IPS-NIHi11 (cell line): ENCODE data around the gene CTRB1.

Experiments used
- DNase-seq: peaks from one replicate; pipeline ENCODE4 v3.0.0; 2012; ENCODE audit warnings: mixed read lengths, low spot score

Gene CTRB1

GRCh38 chr16:75218256-75219076, at the start of gene CTRB1:
TSS of gene CTRB1 (plus strand) at chr16:75218988. CDS start at chr16:75219008, 20 bp downstream.
- no peak for DNase-seq

- DNase-seq = no peak
Observed at GRCh38 chr16:75169899-75170405, 48.8 kb upstream of the CTRB1 start.

- no peak for DNase-seq
Observed at GRCh38 chr16:75172578-75172977, 46.2 kb upstream of the CTRB1 start.

GRCh38 chr16:75175074-75175473, 43.7 kb upstream of the CTRB1 start:
- no peak for DNase-seq

GRCh38 chr16:75176926-75177325, 41.9 kb upstream of the CTRB1 start:
- no peak for DNase-seq

GRCh38 chr16:75179208-75179607, 39.6 kb upstream of the CTRB1 start:
- no peak for DNase-seq

GRCh38 chr16:75181630-75182029, 37.2 kb upstream of the CTRB1 start:
- no peak for DNase-seq

- no peak for DNase-seq
Observed at GRCh38 chr16:75188832-75189477, 29.8 kb upstream of the CTRB1 start.

GRCh38 chr16:75189638-75190245, 29.0 kb upstream of the CTRB1 start:
- DNase-seq = no peak

GRCh38 chr16:75192606-75193264, 26.1 kb upstream of the CTRB1 start:
- DNase-seq = no peak

GRCh38 chr16:75193265-75193650, 25.5 kb upstream of the CTRB1 start:
- DNase-seq = no peak

- DNase-seq = no peak
Observed at GRCh38 chr16:75193730-75194444, 24.9 kb upstream of the CTRB1 start.

- DNase-seq = no peak
Observed at GRCh38 chr16:75195811-75196790, 22.7 kb upstream of the CTRB1 start.

- DNase-seq = no peak
Observed at GRCh38 chr16:75196836-75197235, 22.0 kb upstream of the CTRB1 start.

GRCh38 chr16:75197522-75198134, 21.2 kb upstream of the CTRB1 start:
- DNase-seq = no peak

- DNase-seq = no peak
Observed at GRCh38 chr16:75198135-75198600, 20.6 kb upstream of the CTRB1 start.

GRCh38 chr16:75202069-75202590, 16.7 kb upstream of the CTRB1 start:
- DNase-seq = no peak

- DNase-seq = no peak
Observed at GRCh38 chr16:75203096-75203495, 15.7 kb upstream of the CTRB1 start.

- DNase-seq = peak; percentile 41
Observed at GRCh38 chr16:75203667-75204409, 14.9 kb upstream of the CTRB1 start.
